Kidney (tissue), 14 donors: ENCODE data around the gene OR10H5. TPM values are rescaled to one million over a fixed set of nuclear protein-coding genes. Genes with fewer than 3 reads are reported as not detected.

Source experiments
- DNase-seq, 5 donors: peaks; one replicate each; pipeline ENCODE4 v3.0.0-alpha.2; 2013 to 2020
- FAIRE-seq: peaks from 2 replicates; lab custom pipeline; 2012; peaks lifted over from hg19 to GRCh38; lab: Jason Lieb, UNC
- H3K27ac ChIP-seq, 2 donors: one replicate each; pipeline ENCODE4 v1.7.0; 2013; ENCODE audit warnings: low read depth in 2 of 2, low read length in 2 of 2, inconsistent platforms in 1 of 2
- H3K27me3 ChIP-seq: one replicate; pipeline ENCODE4 v1.7.1; 2013; ENCODE audit warnings: low read length, inconsistent platforms; ENCODE audit not compliant: control insufficient read depth, insufficient read depth
- H3K36me3 ChIP-seq, 3 donors: one replicate each; pipeline versions ENCODE4 v1.7.0 to v1.7.1; 2013; ENCODE audit warnings: low read length in 3 of 3, control low read depth in 1 of 3, inconsistent platforms in 1 of 3; ENCODE audit not compliant: insufficient read depth in 3 of 3, control insufficient read depth in 2 of 3
- H3K4me1 ChIP-seq, 3 donors: one replicate each; pipeline versions ENCODE4 v1.7.0 to v1.7.1; 2013; ENCODE audit warnings: low read length in 3 of 3, inconsistent platforms in 1 of 3, low read depth in 1 of 3; ENCODE audit not compliant: control insufficient read depth in 2 of 3, insufficient read depth in 2 of 3
- H3K4me3 ChIP-seq, 3 donors: one replicate each; pipeline versions ENCODE4 v1.7.0 to v1.8.1; 2013; ENCODE audit warnings: low read length in 3 of 3, control low read depth in 1 of 3, inconsistent platforms in 1 of 3
- H3K9ac ChIP-seq, 3 donors: one replicate each; pipeline versions ENCODE4 v1.7.0 to v1.7.1; 2013; ENCODE audit warnings: low read length in 3 of 3, control low read depth in 1 of 3, inconsistent platforms in 1 of 3
- H3K9me3 ChIP-seq, 3 donors: one replicate each; pipeline versions ENCODE4 v1.7.0 to v1.7.1; 2013; ENCODE audit warnings: low read length in 3 of 3, control low read depth in 1 of 3, inconsistent platforms in 1 of 3; ENCODE audit not compliant: control insufficient read depth in 2 of 3, insufficient read depth in 1 of 3
- CTCF ChIP-seq: IDR thresholded peaks from 3 replicates; pipeline ENCODE4 v1.5.1; 2012; ENCODE audit warnings: mild to moderate bottlenecking, moderate library complexity, borderline replicate concordance; ENCODE audit not compliant: insufficient read depth; ENCODE audit errors: extremely low read depth
- intact Hi-C: fragments of 100-400 bp; cut with DNase I; formaldehyde crosslinking; loops from one replicate; pipeline ENCODE4 v1.11.1; 2022
- polyA plus RNA-seq: library from polyadenylated mRNA; stranded (reverse); fragments of 350-450 nt; fragmentation: Illumina TruSeq; extraction: RNeasy Lipid Tissue Mini Kit (QIAGEN cat#74804); gene quantifications from one replicate; pipeline ENCODE4 v1.2.3, GENCODE V29; 2014; ENCODE audit warnings: low read depth, low replicate concordance; ENCODE audit not compliant: insufficient read depth
- total RNA-seq: library from RNA; stranded (reverse); fragmentation: NEBNext Ultra II Directional; extraction: Animal tissue kit (Norgen Biotek cat#: 25700); gene quantifications from one replicate; pipeline ENCODE4 v1.2.1, GENCODE V29; 2021
- donor health status: control.
- donor health status: control.
- donor health status: control.
- donor health status: control.
- donor health status: control.
- donor health status: DM: yes; HTN: yes; CAD: no.
- donor health status: Normal renal cell carcinoma (clear cell type).

Gene OR10H5
- total and polyA plus RNA-seq, 2 donors from 2014 or later = not detected

- Histone ChIP-seq H3K27ac (no peak overlapping the region), H3K27me3 (peaks cover 5% of the 10 kb centered on the region), H3K4me1 (no peaks in the 10 kb centered on the region), H3K36me3 (no peaks in the 10 kb centered on the region), H3K9me3 (no peaks in the 10 kb centered on the region), H3K9ac (no peak overlapping the region), H3K4me3 (no peak overlapping the region)
- DNase-seq = no peak
- intact Hi-C loops = no loop called here
- no peak for FAIRE-seq
- TF ChIP-seq CTCF = no peak
These were observed 24.7 kb downstream of the OR10H5 start for GRCh38 chr19:15812060-15812722.

GRCh38 chr19:15813916-15814315 lies 26.5 kb downstream of the OR10H5 start:
- FAIRE-seq = no peak

GRCh38 chr19:15815306-15815705 lies 27.8 kb downstream of the OR10H5 start, which contains the start of gene OR10H1:
OR10H1 (minus strand) TSS chr19:15815664; CDS start chr19:15808037, 7,627 bp downstream.
- DNase-seq = no peak
- FAIRE-seq = no peak
- Histone ChIP-seq H3K9ac (no peak within 1 kb of the TSS), H3K4me3 (no peak within 1 kb of the TSS), H3K4me1 (no peaks in the 10 kb centered on the region), H3K27me3 (peaks cover 5% of the 10 kb centered on the region), H3K27ac (no peak within 1 kb of the TSS), H3K9me3 (no peaks in the 10 kb centered on the region), H3K36me3 (no peaks in the 10 kb centered on the region)
- TF ChIP-seq CTCF = no peak
- intact Hi-C loops = no loop called here

More at GRCh38 chr19:15813916-15814315, 26.5 kb downstream of the OR10H5 start:
- Histone ChIP-seq H3K9me3 (no peaks in the 10 kb centered on the region), H3K4me1 (no peaks in the 10 kb centered on the region), H3K36me3 (no peaks in the 10 kb centered on the region), H3K4me3 (no peak overlapping the region), H3K27ac (no peak overlapping the region), H3K27me3 (peaks cover 5% of the 10 kb centered on the region), H3K9ac (no peak overlapping the region)
- DNase-seq = no peak
- TF ChIP-seq CTCF = no peak
- intact Hi-C loops = no loop called here
